Epithelial cell of proximal tubule (primary cell): Measurements from ENCODE around the gene RAB26. TPM values are rescaled to one million over a fixed set of nuclear protein-coding genes. Genes with fewer than 3 reads are reported as not detected.

ENCODE experiments used
- DNase-seq: peaks from one replicate; pipeline ENCODE4 v3.0.0-alpha.2; 2011; ENCODE audit warnings: low read depth
- H3K4me3 ChIP-seq: 2 replicates; pipeline ENCODE4 v1.5.1; 2011; ENCODE audit warnings: low read depth, mild to moderate bottlenecking, low read length
- total RNA-seq: library from RNA; depleted of rRNA; stranded (reverse); fragments of >200 nt; gene quantifications from 2 replicates; pipeline ENCODE4 v1.2.3, GENCODE V29; 2015
- TF ChIP-seq, protein P1 (sequence below): conservative IDR thresholded peaks from 2 replicates; pipeline ENCODE4 v1.5.1; 2012; ENCODE audit warnings: low read depth, mild to moderate bottlenecking, low read length

RAB26 gene
- total RNA-seq, 1 donor from 2014 or later, result 11.6 TPM

GRCh38 chr16:2181952-2182351 lies 33.5 kb downstream of the RAB26 start:
- TF ChIP-seq, protein P1, sequence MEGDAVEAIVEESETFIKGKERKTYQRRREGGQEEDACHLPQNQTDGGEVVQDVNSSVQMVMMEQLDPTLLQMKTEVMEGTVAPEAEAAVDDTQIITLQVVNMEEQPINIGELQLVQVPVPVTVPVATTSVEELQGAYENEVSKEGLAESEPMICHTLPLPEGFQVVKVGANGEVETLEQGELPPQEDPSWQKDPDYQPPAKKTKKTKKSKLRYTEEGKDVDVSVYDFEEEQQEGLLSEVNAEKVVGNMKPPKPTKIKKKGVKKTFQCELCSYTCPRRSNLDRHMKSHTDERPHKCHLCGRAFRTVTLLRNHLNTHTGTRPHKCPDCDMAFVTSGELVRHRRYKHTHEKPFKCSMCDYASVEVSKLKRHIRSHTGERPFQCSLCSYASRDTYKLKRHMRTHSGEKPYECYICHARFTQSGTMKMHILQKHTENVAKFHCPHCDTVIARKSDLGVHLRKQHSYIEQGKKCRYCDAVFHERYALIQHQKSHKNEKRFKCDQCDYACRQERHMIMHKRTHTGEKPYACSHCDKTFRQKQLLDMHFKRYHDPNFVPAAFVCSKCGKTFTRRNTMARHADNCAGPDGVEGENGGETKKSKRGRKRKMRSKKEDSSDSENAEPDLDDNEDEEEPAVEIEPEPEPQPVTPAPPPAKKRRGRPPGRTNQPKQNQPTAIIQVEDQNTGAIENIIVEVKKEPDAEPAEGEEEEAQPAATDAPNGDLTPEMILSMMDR, result no peak
- no peak overlapping the region for H3K4me3 ChIP-seq
- no peak for DNase-seq

DNA sequence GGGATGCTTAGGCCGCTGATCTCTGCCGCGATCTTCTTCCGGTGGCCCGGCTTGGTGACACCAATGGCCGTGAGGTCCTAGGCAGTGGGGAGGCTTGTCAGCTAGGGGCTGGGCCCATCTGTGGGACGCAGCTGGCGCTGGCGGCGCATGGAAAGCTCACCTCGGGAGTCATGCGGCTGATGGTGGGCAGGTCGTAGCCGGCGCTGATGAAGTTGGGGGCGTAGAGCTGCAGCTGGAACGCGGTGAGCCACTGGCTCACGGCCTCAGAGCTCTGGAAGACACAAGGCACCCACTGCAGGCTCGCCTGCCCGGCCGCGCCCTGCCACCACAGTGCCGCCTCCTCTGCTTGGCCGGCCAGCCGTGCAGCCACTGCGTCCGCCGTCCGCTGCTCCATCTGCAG lies 35.2 kb downstream of the RAB26 start:
- DNase-seq, result no peak
- no peak overlapping the region for H3K4me3 ChIP-seq
- TF ChIP-seq, protein P1, result no peak

DNA sequence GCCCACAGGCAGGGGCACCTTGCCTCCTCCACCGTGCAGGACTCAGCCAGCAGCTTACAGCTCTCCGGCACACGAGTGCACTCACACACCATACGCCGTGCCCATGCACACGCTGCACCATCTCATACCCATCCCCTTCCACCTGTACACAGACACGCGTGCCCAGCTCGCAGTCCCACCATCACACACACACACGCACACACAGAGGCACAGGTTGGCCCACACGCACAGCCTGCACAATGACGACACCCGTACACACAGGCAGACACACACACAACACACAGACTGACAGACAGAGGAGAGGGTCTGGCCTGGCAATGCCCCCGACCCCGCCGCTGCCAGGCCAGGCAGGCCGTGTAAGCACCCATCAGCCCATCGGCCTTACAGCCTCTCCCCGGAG lies 35.9 kb downstream of the RAB26 start:
- DNase-seq, result no peak
- no peak overlapping the region for H3K4me3 ChIP-seq
- TF ChIP-seq, protein P1, result no peak

DNA sequence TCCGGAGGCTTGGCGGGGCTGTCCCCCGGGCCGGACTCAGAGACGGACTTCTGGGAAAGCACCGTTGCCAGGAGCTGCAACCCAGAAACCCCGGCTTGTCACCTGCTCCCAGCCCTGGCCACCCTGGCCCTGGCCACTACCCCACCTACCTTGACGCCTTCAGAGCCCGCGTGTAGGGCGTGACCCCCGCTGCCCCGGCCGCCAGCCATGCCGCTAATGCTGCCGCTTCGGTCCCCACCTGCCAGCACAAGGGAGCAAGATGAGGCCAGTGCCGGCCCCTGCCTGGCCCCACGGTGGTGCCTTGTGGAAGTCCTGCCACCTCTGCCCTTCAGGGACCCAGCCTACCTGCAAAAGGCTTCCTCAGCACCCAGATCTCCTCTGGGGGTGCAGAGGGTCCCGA lies 36.5 kb downstream of the RAB26 start:
- DNase-seq, result no peak
- TF ChIP-seq, protein P1, result no peak
- no peak overlapping the region for H3K4me3 ChIP-seq

DNA sequence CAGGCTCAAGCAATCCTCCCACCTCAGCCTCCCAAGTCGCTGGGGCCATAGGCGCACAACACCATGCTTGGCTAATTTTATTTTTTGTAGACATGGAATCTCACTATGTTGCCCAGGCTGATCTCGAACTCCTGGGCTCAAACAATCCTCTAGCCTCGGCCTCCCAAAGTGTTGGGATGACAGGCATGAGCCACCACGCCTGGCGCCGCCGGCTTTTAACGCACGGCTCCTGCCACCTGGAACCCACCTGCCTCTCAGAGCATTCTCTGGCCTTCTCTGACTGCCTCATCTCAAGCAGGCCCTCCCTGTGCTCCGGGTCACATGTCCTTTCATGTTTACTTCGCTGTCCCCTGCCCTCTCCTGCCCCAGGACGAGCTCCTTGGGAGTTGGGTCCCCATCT lies 37.6 kb downstream of the RAB26 start:
- DNase-seq, result no peak
- TF ChIP-seq, protein P1, result no peak

GRCh38 chr16:2186505-2186904 lies 38.1 kb downstream of the RAB26 start:
- TF ChIP-seq, protein P1, result no peak
- no peak overlapping the region for H3K4me3 ChIP-seq
- no peak for DNase-seq

More for the DNA sequence above, 37.6 kb downstream of the RAB26 start:
- H3K4me3 ChIP-seq, result no peak overlapping the region

GRCh38 chr16:2187212-2187611 lies 38.8 kb downstream of the RAB26 start:
- DNase-seq, result no peak
- TF ChIP-seq, protein P1, result no peak
- no peak overlapping the region for H3K4me3 ChIP-seq
